ENCODE data around the gene ITGB5.

ITGB5 gene

GRCh38 chr3:124821356-124821755, 65.8 kb downstream of the ITGB5 start:
- no peaks in the 10 kb centered on the region; the same call in 1 of the 2 replicates for H3K36me3 ChIP-seq (ENCODE audit: low read depth)
- no peak overlapping the region for H3K27ac ChIP-seq (ENCODE audit: poor library complexity, severe bottlenecking)
- H3K9me3 ChIP-seq (ENCODE audit: severe bottlenecking) = no peaks in the 10 kb centered on the region
- ATAC-seq (ENCODE audit: low read depth) (no peak), DNase-seq (ENCODE audit: low spot score) (no peak)
- no peak overlapping the region for H3K4me3 ChIP-seq (ENCODE audit: severe bottlenecking)
- no peak for TF ChIP-seq CTCF (IDR thresholded peaks at IDR 0.05; ENCODE audit: poor library complexity, severe bottlenecking)
- H3K4me1 ChIP-seq (ENCODE audit: insufficient read depth, poor library complexity, severe bottlenecking) = peaks cover 6% of the 10 kb centered on the region
- H3K27me3 ChIP-seq (ENCODE audit: insufficient read depth, poor library complexity, severe bottlenecking) = no peaks in the 10 kb centered on the region

- DNase-seq (ENCODE audit: low spot score) = no peak
- peaks cover 4% of the 10 kb centered on the region; the same call in 1 of the 2 replicates for H3K36me3 ChIP-seq (ENCODE audit: low read depth)
- H3K4me1 ChIP-seq (ENCODE audit: insufficient read depth, poor library complexity, severe bottlenecking) = no peaks in the 10 kb centered on the region
Measured at GRCh38 chr3:124818398-124819091, 68.6 kb downstream of the ITGB5 start.

GRCh38 chr3:124817079-124817478, 70.1 kb downstream of the ITGB5 start:
- ATAC-seq (ENCODE audit: low read depth) (no peak), DNase-seq (ENCODE audit: low spot score) (no peak)
- H3K9me3 ChIP-seq (ENCODE audit: severe bottlenecking) = no peaks in the 10 kb centered on the region
- no peaks in the 10 kb centered on the region for H3K27me3 ChIP-seq (ENCODE audit: insufficient read depth, poor library complexity, severe bottlenecking)
- no peak for TF ChIP-seq CTCF (IDR thresholded peaks at IDR 0.05; ENCODE audit: poor library complexity, severe bottlenecking)
- peaks cover 9% of the 10 kb centered on the region for H3K4me1 ChIP-seq (ENCODE audit: insufficient read depth, poor library complexity, severe bottlenecking)
- H3K36me3 ChIP-seq (ENCODE audit: low read depth) = peaks cover 4% of the 10 kb centered on the region; the same call in 1 of the 2 replicates
- no peak overlapping the region for H3K27ac ChIP-seq (ENCODE audit: poor library complexity, severe bottlenecking)
- no peak overlapping the region for H3K4me3 ChIP-seq (ENCODE audit: severe bottlenecking)

More at GRCh38 chr3:124818398-124819091, 68.6 kb downstream of the ITGB5 start:
- Histone ChIP-seq H3K27ac (ENCODE audit: poor library complexity, severe bottlenecking) (no peak overlapping the region), H3K9me3 (ENCODE audit: severe bottlenecking) (no peaks in the 10 kb centered on the region), H3K27me3 (ENCODE audit: insufficient read depth, poor library complexity, severe bottlenecking) (no peaks in the 10 kb centered on the region), H3K4me3 (ENCODE audit: severe bottlenecking) (no peak overlapping the region)
- no peak for ATAC-seq (ENCODE audit: low read depth)
- no peak for TF ChIP-seq CTCF (IDR thresholded peaks at IDR 0.05; ENCODE audit: poor library complexity, severe bottlenecking)

GRCh38 chr3:124816206-124816605, 71.0 kb downstream of the ITGB5 start:
- ATAC-seq (ENCODE audit: low read depth) (no peak), DNase-seq (ENCODE audit: low spot score) (no peak)
- H3K27me3 ChIP-seq (ENCODE audit: insufficient read depth, poor library complexity, severe bottlenecking) = no peaks in the 10 kb centered on the region
- no peak for TF ChIP-seq CTCF (IDR thresholded peaks at IDR 0.05; ENCODE audit: poor library complexity, severe bottlenecking)
- H3K9me3 ChIP-seq (ENCODE audit: severe bottlenecking) = no peaks in the 10 kb centered on the region
- no peak overlapping the region for H3K27ac ChIP-seq (ENCODE audit: poor library complexity, severe bottlenecking)
- H3K36me3 ChIP-seq (ENCODE audit: low read depth) = peaks cover 4% of the 10 kb centered on the region; the same call in 1 of the 2 replicates
- no peak overlapping the region for H3K4me3 ChIP-seq (ENCODE audit: severe bottlenecking)
- peaks cover 9% of the 10 kb centered on the region for H3K4me1 ChIP-seq (ENCODE audit: insufficient read depth, poor library complexity, severe bottlenecking)

GRCh38 chr3:124815781-124816180, 71.4 kb downstream of the ITGB5 start:
- Histone ChIP-seq H3K27ac (ENCODE audit: poor library complexity, severe bottlenecking) (no peak overlapping the region), H3K4me1 (ENCODE audit: insufficient read depth, poor library complexity, severe bottlenecking) (peaks cover 9% of the 10 kb centered on the region), H3K27me3 (ENCODE audit: insufficient read depth, poor library complexity, severe bottlenecking) (no peaks in the 10 kb centered on the region)

More at GRCh38 chr3:124815781-124816180, 71.4 kb downstream of the ITGB5 start:
- DNase-seq (ENCODE audit: low spot score) (no peak), ATAC-seq (ENCODE audit: low read depth) (no peak)
- no peaks in the 10 kb centered on the region for H3K9me3 ChIP-seq (ENCODE audit: severe bottlenecking)
- no peak overlapping the region for H3K4me3 ChIP-seq (ENCODE audit: severe bottlenecking)
- no peak for TF ChIP-seq CTCF (IDR thresholded peaks at IDR 0.05; ENCODE audit: poor library complexity, severe bottlenecking)
- H3K36me3 ChIP-seq (ENCODE audit: low read depth) = peaks cover 4% of the 10 kb centered on the region; the same call in 1 of the 2 replicates
